ENCODE data around the gene N4BP2.

The N4BP2 gene

DNA sequence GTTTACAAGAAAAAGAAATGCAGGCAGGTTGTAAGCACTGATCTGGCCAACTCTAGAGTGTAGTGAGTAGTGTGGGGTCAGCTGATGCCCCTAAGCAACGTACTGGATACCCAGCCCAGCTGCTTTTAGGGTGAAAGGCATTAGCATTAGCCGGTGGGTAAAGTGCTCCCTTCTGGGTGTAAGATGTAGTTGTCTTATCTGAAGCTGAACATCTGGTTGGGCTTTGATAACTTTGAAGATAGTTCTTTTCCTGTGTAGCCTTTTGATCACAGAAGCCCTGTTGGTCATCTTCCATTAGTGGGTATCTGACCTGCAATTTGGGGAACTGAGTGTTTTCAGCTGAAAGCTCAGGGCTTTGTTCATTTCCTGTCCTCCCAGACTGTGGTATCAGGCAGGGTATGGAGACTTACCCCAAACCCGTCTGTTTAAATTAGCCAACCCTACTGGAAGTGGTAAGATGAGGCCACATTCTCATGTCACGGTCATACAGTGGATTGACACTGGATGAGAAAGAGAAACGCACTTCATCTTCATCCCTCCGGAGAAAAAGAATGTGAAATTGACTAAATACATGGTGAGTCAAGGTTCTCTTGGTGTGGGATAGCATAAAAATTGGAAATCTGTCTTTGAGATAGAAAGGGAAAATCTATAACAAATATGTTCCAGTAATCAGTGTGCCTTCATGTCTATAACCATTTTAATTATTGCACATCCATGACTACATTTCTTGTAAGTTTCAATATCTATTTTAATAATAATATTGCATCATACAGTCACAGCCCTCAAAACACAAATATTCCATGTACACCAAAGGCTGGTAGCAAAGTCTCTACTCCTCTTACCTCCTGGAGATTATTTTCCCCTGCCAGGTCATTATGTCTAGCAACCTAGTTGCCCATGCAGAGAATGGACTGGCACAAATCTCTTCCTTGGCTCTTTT, 148.9 kb downstream of the N4BP2 start:
- peak in 2 of 58 donors; percentile 1 to 26 for DNase-seq

DNA sequence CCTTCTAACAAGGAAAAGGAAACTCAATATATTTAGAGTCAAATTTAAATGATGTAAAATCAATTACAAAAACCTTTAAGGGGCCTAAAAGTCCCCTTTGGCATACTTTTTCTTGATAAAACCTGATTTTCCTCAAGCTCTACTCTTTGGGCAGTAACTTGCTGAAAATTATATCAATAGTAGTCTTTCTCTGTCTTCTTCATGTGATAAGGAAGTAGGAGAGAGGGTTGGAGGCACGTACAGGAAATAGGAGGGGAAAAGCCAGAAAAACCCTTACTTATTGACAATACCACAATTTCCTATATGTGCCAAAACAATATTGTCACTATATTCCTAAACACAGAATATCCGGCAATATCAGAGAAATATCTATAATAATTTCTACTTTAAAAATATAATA, 149.8 kb downstream of the N4BP2 start:
- DNase-seq: no peak
